Measurements from ENCODE around the gene PDE9A. TPM values are rescaled to one million over a fixed set of nuclear protein-coding genes. Genes with fewer than 3 reads are reported as not detected.
"Not testable (repeated sequence)": the region's sequence is repeated elsewhere in the genome, so short reads cannot be mapped to it uniquely, and the experiment has no call there.

Gene PDE9A
- total RNA-seq, 1 experiment from 2014 or later = not detected

DNA sequence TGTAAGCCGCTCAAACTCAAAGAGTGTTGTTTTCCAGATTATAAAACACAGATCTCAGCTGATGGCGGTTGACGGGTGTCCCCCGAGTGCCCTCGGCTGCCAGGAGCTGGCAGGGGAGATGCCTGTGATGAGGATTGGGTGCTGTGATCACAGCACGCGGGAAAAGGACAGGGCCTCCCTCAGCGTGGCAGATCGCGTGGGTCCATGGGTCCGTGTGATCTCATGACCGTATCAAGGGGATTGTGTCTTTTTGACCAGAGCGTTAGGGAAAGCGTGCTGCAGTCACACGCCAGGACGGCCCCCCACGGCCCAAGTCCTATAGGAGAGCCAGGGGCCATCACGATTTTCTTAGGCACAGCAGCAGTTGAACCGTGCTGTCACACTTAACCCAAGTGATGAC, 51.9 kb downstream of the PDE9A start:
- DNase-seq (ENCODE audit: low spot score) = no peak

DNA sequence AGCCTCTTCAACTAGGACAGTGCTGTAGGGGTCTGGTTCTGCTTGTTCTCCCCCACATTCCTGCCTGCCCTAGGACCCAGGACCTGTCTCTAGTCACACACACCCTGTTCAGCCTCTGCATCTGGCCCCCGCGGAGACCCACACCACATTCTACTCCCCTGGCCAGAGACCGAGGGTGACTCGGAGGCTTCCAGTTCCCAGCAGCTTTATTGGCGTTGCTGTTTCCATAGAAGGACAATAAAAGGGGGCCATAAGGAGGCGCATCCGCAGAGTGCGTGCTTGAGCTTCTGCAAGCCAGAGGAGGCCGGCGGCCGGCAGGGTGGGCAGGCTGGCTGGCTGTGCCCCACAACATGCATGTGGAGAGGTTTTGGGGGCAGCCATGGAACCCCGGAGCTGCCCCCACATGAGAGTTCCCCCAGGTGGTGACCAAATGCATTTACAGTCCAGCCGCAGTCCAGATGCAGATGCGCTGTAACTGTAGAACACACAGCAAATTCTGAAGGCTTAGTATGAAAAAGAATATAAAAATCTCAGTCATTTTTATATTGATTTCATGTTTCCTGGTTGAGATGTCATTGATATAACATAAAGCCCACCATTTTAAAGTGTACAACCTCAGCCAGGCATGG, 52.4 kb downstream of the PDE9A start:
- DNase-seq (ENCODE audit: low spot score) = no peak

DNA sequence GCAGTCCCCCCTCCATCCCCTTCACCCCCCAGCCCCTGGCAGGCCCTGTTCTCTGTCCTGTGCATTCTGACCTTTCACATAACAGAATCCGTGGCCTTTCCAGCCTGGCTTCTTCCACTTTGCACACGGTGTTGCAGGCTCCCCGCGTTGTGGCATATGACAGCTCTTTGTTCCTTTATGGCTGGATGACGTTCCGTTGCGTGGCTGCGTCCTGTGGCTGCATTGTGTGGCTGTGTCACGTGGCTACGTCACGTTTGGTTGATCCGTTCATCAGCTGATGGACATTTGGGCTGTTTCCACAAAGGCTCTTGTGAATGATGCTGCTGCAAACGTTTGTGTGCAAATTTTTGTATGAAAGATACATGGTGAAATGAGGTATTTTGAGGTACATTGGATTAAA, 53.3 kb downstream of the PDE9A start:
- DNase-seq (ENCODE audit: low spot score) = no peak

DNA sequence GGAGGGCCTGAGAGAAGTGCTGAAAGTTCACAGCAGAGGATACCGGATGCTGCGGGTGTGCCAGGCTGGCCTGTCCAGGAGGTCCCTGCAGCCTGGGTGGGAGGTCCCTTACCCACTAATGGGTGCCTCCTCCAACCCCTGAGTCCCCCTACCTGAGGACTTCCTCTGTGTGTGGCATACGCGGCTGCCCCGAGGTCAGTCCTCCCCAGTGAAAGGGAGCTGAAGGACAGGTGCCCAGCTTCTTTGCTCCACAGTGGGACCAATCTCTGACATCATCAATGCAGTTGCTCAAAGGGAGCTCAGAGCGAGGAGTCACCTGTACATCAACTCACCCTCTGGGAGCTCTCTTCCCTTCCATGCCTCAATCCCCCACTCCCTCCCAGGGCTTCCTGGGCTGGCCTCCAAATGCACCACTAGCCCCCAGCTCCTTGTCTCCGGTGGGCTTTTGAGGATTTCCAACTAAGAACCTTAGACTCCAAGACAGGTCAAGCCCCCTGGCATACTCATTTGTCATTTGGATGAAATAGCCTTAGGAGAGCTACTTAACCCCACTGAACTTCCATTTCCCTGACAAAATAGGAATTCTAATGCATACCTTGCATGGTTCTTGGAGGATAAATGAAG, 53.9 kb downstream of the PDE9A start:
- DNase-seq (ENCODE audit: low spot score) = no peak

DNA sequence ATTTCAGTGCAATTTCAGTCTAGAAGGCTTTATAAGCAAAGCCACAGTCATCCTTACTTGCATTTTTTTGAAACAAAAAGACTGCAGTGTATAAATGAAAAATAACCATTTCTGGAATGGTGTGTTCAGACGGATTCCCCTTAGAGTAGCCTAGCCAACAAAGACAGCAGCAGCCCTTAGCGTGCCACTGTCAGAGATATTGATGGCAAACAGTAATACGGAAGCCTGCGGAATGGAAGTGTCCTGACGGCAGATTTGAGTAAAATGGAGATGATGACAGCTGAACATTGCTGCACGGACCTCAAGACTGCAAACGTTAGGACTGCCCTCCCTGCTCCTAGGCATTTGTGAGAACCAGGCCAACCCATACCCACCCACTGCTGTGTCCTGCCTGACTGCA, 54.7 kb downstream of the PDE9A start:
- DNase-seq (ENCODE audit: low spot score) = no peak

DNA sequence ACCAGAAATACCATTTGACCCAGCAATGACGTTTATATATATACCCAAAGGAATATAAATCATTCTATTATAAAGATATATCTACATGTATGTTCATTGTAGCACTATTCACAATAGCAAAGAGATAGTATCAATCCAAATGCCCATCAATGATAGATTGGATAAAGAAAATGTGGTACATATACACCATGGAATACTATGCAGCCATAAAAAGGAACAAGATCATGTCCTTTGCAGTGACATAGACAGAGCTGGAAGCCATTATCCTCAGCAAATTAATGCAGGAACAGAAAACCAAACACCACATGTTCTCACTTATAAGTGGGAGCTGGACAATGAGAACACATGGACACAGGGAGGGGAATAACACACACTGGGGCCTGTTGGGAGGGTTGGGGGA, 55.5 kb downstream of the PDE9A start:
- not testable (repeated sequence) for DNase-seq (ENCODE audit: low spot score)

DNA sequence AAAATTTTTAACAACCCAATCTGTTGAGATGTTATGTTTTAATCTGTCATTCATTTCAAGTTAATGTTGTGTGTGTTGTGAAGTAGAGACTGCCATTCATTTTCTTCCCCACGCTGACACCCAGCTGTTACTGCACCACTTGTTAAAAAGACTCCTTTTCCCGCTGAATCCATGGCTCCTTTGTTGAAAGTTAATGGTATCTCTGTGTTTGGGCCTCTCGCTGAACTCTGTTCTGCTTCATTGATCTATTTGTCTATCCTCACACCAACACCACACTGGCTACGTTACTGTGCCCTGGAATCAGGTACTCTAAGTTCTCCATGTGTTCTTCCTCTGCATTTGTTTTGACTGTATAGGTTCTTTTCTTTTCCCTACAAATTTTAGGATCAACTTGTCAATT, 58.2 kb downstream of the PDE9A start:
- no peak for DNase-seq (ENCODE audit: low spot score)

DNA sequence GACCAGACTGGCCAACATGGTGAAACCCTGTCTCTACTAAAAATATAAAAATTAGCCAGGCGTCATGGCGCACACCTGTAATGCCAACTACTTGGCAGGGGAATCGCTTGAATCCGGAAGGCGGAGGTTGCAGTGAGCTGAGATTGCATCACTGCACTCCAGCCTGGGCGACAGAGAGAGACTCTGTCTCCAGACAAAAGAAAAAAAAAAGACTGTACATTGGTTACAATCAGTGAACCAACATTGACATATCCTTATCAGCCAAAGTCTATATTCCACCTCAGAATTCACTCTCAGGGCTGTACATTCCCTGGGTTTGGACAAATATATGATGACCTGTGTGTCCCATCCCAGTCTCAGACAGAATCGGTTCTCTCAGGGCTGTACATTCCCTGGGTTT, 62.0 kb downstream of the PDE9A start:
- not testable (repeated sequence) for DNase-seq (ENCODE audit: low spot score)

DNA sequence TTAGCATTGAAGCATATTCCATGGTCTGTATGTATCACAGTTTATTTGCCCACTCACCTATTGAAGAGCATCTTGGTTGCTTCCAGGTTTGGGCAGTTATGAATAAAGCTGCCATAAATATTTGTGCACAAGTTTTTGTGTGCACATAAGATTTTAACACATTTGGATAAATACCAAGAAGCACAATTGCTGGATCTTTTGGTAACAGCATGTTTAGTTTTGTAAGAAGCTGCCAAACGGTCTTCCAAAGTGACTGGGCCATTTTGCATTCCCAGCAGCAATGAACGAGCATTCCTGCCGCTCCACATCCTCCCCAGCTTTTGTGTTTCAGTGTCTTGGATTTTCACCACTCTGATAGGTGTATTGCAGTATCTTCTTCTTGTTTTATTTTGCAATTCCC, 62.7 kb downstream of the PDE9A start:
- DNase-seq (ENCODE audit: low spot score) = no peak

DNA sequence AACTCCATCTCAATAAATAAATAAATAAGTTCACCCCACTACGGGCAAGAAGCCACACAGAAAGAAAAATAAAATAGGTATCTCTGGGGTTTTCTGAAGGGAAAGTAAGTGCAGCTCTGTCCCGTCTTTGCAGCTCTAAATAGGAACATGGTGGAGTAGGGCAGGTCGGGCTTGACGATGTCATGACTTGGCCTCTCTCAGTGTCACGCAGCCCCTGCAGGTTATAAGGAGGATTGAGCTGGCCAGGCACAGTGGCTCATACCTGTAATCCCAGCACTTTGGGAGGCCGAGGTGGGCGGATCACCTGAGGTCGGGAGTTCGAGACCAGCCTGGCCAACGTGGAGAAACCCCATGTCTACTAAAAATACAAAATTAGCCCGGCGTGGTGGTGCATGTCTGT, 67.1 kb downstream of the PDE9A start:
- not testable (repeated sequence) for DNase-seq (ENCODE audit: low spot score)

DNA sequence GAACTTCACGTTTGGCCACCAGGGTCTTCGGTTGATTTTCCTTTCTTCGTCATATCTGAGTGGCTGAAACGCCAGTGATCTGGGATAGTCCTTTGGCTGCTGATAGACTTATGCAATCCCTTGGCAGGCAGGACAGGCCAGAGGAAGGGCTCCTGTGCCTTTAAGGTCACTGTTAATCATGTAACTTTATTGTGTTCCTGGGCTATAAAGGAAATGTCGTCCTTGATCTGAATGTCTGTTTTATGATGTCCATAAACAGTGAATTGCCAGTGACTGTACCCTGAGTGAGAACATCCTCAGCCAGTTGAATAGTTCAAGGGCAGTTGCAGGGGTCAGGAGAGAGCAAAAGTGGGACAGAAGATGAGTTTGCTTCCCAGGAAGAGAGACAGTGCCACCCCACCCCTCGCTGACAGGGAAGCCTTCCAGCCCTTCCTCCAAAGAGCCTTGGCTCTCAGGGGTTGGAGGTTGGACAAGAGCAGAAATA, 68.0 kb downstream of the PDE9A start:
- no peak for DNase-seq (ENCODE audit: low spot score)

DNA sequence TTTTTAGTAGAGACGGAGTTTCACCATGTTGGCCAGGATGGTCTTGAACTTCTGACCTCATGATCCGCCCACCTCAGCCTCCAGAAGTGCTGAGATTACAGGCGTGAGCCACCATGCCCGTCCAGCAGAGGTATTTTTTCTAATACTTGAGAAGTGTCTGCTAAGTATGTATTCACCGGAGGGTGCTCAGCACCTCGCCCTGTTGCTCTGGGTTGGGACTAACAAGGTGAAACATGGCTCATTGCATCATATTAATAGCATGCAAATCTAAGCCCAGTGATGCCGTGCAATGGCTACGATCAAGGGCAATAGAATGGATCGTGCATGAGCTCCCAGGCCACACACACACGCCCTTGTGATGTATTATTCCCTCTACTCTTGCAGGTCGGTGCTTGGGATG, 68.7 kb downstream of the PDE9A start:
- no peak for DNase-seq (ENCODE audit: low spot score)

DNA sequence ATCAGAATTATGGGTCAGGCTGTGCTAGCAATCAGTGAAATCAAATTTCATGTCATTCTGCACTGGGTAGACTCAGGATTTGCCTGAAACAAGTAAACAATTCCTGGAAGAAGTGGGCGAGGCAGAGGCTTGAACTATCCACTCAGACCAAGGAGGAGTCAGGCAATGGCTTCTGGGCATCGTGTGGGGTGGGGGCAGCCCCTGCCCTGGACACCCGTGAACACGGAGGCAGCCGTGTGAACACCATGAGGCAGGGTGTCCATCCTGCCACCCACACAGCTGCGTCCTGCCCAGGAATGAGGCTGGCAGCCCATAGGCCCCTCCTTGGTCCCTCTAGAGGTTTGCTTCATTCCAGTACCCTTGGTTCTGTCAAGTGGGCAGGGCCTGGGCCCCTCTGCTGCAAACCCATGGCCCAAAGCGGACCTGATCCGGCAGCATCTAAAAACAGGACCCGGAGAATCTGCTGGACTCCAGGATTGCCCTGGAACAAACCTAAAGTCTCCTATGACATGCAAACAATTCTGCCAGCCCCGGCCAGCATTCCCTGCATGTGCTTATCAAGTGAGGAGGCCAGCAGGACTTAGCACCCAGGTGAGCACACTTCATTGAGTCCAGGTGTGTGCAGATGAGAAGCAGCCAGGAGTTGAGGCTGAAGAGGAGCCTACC, 69.5 kb downstream of the PDE9A start:
- DNase-seq (ENCODE audit: low spot score) = no peak

DNA sequence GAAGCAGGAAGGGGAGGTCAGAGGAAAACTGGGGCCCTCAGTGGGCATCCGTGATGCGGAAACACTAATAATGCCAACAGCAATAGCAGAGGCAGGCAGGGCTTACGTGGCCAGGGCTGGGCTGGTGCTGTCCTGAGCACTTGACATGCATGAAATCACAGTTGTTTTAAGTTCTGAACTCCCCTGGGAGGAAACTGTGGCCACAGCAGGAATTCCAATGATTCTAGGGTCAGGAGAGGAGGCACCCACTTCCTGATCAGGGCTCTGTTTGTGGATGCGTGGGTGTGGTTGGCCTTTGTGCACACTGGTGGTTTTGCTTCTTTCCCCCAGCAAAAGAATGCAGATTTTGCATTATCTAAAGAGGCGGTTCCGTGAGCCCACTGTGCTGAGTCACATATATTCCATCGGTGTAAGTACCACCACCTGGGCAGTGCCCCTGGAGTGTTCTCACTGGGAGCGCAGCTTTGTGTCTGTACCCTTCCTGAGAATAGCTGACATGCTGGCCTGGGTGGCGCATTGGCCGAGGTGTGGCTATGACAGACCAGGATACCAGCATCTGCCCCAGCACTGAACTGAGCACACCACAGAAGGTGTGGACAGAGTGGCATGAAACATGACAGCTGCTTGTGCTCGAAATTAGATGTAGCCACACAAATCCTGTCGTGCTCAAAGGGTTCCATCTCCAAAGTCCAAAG, 71.0 kb downstream of the PDE9A start:
- peak; percentile 99 for DNase-seq (ENCODE audit: low spot score)

DNA sequence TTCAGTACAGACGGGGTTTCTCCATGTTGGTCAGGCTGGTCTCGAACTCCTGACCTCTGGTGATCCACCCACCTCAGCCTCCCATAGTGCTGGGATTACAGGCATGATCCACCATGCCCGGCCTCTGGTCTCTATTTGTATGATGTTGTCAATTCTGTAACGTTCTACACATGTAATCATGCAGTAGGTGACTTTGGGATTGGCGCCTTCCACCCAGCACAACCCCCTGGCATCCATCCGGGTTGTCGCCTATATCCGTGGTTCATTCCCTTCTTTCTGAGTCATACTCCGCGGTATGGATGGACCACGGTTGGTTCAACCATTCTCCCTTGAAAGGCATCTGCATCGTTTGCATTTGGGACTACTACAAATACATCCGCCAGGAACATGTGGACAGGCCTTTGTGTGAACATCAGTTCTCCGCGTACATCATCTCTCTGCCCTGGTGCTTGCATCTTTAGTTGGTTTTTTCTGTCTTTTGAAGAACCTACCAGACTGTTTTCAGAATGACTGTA, 72.1 kb downstream of the PDE9A start:
- peak; percentile 32 for DNase-seq (ENCODE audit: low spot score)

DNA sequence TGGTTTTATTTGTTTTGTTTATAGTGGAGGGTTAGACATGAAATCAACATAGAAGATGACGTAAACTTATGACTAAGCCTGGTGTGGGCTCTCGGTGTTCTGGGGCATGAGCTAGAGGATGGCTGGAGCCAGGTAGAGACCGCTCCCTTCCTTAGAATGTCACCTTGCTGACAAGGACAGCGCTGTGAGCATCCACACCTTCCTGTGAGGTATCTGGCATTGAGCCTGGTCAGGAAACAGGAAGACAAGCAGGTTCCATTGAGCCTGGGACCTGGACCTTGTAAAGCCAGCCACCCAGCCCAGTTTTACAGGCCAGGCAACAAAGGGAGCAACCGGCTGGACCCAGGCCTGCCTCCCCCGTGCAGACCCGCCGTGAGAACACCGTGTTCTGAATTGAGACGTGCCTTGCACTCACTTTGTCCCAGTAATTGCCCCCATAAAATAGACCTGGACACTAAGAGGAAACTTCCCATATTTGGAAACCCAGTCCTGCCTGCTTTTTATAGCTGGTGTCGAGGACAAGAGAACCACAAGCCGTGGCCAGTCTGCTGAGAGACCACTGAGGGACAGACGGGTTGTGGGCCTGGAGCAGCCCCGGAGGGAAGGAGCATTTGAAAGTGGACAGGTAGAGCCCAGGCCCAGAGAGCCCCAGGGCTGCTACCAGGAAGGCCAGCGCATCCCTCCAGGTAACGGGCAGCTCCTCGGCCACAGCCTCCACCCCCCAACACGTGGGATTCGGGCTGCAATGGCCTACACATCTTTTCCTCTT, 78.0 kb downstream of the PDE9A start:
- no peak for DNase-seq (ENCODE audit: low spot score)

DNA sequence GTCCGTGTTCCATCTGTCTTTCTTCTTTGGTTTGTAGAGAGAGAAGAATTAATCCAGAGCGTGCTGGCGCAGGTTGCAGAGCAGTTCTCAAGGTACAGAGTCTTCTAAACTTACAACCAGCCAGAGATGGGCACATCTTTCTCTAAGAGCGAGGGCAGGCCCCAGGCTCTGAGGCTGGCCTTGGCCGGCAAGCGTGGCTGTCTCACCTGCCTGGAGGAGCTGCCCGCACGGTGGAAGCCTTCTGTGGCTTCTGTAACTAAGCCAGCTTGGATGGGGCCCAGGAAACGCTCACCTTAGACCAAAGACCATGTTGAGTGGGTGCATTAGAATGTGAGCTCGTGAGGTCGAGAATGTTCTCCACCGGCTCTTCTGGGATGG, 78.6 kb downstream of the PDE9A start:
- DNase-seq (ENCODE audit: low spot score) = no peak

DNA sequence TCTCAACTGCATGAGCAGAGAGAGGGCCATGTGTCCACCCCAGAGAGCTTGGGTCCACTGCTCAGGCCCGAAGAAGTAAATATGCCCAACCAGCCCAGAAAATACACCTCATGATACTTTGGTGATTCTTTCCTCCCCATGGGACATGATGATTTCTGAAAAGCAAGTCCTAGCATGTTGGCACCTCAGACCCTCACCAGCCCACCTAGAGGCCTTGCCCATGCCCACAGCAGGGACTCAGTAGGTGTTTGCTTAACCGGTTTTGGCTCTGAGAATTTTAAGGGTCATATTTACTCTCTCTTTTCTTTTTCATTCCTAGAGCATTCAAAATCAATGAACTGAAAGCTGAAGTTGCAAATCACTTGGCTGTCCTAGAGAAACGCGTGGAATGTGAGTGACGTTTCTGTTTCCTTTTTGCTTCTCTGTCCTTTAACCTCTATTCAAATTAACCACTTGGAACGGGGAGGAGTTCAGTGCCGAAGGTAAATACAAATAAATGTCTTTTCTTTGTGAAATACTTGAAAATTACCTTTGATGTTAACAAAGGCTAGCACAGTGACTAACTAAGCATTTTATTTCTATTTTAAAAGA, 79.7 kb downstream of the PDE9A start:
- DNase-seq (ENCODE audit: low spot score) = no peak

DNA sequence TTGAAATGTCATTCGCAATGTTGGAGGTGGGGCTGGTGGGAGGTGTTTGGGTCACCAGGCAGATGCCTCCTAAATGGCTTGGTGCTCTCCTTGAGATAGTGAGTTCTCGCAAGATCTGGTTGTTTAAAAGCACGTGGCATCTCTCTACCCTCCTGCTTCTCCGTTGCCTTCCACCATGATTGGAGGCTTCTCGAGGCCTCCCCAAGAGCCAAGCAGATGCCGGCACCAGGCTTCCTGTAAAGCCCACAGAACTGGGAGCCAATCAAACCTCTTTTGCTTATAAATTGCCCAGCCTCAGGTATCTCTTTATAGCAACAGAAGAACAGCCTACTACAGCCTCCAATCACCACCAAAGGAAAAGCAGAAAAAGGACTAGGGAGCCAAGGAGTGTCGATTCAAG, 80.5 kb downstream of the PDE9A start:
- no peak for DNase-seq (ENCODE audit: low spot score)

DNA sequence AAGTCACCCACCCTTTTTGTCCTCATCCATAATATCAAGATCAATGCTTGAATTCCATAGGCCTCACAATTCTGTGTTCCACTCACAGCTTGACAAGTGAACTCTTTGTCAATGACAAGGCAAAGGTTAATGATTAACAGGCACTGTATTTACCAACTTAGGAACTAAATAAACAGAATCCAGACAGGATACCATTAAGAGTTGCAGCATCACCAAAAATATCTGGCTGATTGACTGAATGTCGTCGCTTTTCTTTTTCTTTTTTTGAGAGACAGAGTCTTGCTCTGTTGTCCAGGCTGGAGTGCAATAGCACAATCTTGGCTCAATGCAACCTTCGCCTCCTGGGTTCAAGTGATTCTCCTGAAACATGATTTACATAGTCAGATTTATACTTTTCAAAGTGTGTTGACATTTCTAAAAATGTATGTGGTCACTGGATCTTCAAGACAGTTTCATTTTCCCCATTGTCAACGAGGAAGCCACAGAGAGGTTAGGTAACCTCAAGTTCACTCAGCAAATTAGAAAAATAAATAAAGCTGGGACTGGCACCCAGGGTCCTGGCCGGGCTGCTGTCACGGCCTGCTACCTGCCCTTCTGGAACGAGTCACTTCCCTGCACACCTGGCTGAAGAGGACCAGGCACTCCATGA, 81.0 kb downstream of the PDE9A start:
- DNase-seq (ENCODE audit: low spot score) = no peak

DNA sequence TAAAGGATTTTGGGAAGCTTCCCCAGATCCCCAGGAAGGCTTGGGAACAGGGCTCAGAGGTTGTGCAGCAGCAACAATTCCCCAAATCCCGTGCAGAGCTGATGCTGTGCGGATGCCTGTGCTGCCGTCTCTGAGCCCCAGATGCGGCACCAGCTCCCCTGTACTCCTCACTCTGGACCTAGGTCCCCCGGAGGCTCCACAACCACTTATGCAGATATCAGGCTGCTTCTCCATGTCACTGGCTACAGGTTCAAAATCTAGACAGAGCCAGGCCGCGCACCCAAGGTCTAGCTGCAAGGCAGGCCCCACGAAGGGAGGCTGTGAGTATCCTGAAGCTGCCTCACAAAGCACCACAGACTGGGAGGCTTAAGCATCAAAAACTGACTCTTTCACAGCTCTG, 81.6 kb downstream of the PDE9A start:
- no peak for DNase-seq (ENCODE audit: low spot score)
